ENCODE results near the gene ERI3. TPM values are rescaled to one million over a fixed set of nuclear protein-coding genes. Genes with fewer than 3 reads are reported as not detected.
A peak's percentile ranks its signal among the peaks of the same experiment; 100 is the strongest.

Gene ERI3
- total and polyA plus RNA-seq, 2 experiments from 2014 or later, result 59.4 to 93.2 TPM

- H3K79me2 ChIP-seq, result peaks cover 16% of the 10 kb centered on the region
- no peak for DNase-seq (ENCODE audit: low spot score)
- no peaks in the 10 kb centered on the region for H3K27me3 ChIP-seq
- no peak overlapping the region for H3K27ac ChIP-seq
- WGBS (ENCODE audit: low lambda C conversion rate, missing lambda C conversion rate), result 97% methylated on average over 2 of the region's 2 CpGs
- no peaks in the 10 kb centered on the region for H3K9me2 ChIP-seq (replicated peaks; ENCODE audit: insufficient read depth)
- H4K20me1 ChIP-seq (ENCODE audit: insufficient read depth, poor library complexity, severe bottlenecking), result no peaks in the 10 kb centered on the region
- H3K36me3 ChIP-seq (replicated peaks; ENCODE audit: insufficient read depth, low read depth), result no peaks in the 10 kb centered on the region
- no peak overlapping the region for H2AFZ ChIP-seq
- no peak overlapping the region for H3K4me3 ChIP-seq
- no peak overlapping the region for H3K4me2 ChIP-seq
- H3K4me1 ChIP-seq (ENCODE audit: insufficient read depth), result peaks cover 23% of the 10 kb centered on the region
- no peaks in the 10 kb centered on the region for H3K9me3 ChIP-seq (ENCODE audit: low read depth)
- TF ChIP-seq EZH2 (IDR thresholded peaks at IDR 0.05; ENCODE audit: borderline replicate concordance), result no peak
- no peak for TF ChIP-seq EZH2phosphoT487 (IDR thresholded peaks at IDR 0.05; ENCODE audit: low read depth, severe bottlenecking, unreplicated experiment)
- TF ChIP-seq, protein P1, sequence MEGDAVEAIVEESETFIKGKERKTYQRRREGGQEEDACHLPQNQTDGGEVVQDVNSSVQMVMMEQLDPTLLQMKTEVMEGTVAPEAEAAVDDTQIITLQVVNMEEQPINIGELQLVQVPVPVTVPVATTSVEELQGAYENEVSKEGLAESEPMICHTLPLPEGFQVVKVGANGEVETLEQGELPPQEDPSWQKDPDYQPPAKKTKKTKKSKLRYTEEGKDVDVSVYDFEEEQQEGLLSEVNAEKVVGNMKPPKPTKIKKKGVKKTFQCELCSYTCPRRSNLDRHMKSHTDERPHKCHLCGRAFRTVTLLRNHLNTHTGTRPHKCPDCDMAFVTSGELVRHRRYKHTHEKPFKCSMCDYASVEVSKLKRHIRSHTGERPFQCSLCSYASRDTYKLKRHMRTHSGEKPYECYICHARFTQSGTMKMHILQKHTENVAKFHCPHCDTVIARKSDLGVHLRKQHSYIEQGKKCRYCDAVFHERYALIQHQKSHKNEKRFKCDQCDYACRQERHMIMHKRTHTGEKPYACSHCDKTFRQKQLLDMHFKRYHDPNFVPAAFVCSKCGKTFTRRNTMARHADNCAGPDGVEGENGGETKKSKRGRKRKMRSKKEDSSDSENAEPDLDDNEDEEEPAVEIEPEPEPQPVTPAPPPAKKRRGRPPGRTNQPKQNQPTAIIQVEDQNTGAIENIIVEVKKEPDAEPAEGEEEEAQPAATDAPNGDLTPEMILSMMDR (IDR thresholded peaks at IDR 0.05; ENCODE audit: poor library complexity), result no peak
These were observed 24.1 kb downstream of the ERI3 start for GRCh38 chr1:44330935-44331334.

- no peak for DNase-seq (ENCODE audit: low spot score)
- peaks cover 15% of the 10 kb centered on the region for H3K79me2 ChIP-seq
- H2AFZ ChIP-seq, result no peak overlapping the region
- no peaks in the 10 kb centered on the region for H3K9me3 ChIP-seq (ENCODE audit: low read depth)
- H3K4me3 ChIP-seq, result no peak overlapping the region
- TF ChIP-seq EZH2 (IDR thresholded peaks at IDR 0.05; ENCODE audit: borderline replicate concordance) (no peak), EZH2phosphoT487 (IDR thresholded peaks at IDR 0.05; ENCODE audit: low read depth, severe bottlenecking, unreplicated experiment) (no peak)
- TF ChIP-seq, protein P1 (IDR thresholded peaks at IDR 0.05; ENCODE audit: poor library complexity), result no peak
- no peaks in the 10 kb centered on the region for H4K20me1 ChIP-seq (ENCODE audit: insufficient read depth, poor library complexity, severe bottlenecking)
- H3K36me3 ChIP-seq (replicated peaks; ENCODE audit: insufficient read depth, low read depth), result no peaks in the 10 kb centered on the region
- peak overlapping the region; percentile 64 for H3K27ac ChIP-seq
- H3K4me2 ChIP-seq, result peak overlapping the region; percentile 48
- H3K9me2 ChIP-seq (replicated peaks; ENCODE audit: insufficient read depth), result no peaks in the 10 kb centered on the region
- peaks cover 23% of the 10 kb centered on the region for H3K4me1 ChIP-seq (ENCODE audit: insufficient read depth)
- no peaks in the 10 kb centered on the region for H3K27me3 ChIP-seq
- 79% methylated on average over 5 of the region's 5 CpGs for WGBS (ENCODE audit: low lambda C conversion rate, missing lambda C conversion rate)
These were observed 26.2 kb downstream of the ERI3 start for GRCh38 chr1:44328671-44329416.

- Histone ChIP-seq H3K4me1 (ENCODE audit: insufficient read depth) (peaks cover 23% of the 10 kb centered on the region), H3K36me3 (replicated peaks; ENCODE audit: insufficient read depth, low read depth) (no peaks in the 10 kb centered on the region), H3K9me3 (ENCODE audit: low read depth) (no peaks in the 10 kb centered on the region), H3K27ac (peak overlapping the region; percentile 64), H3K4me2 (peak overlapping the region; percentile 48), H3K79me2 (peaks cover 19% of the 10 kb centered on the region), H2AFZ (no peak overlapping the region), H3K9me2 (replicated peaks; ENCODE audit: insufficient read depth) (no peaks in the 10 kb centered on the region), H3K27me3 (no peaks in the 10 kb centered on the region), H3K4me3 (no peak overlapping the region), H4K20me1 (ENCODE audit: insufficient read depth, poor library complexity, severe bottlenecking) (no peaks in the 10 kb centered on the region)
- TF ChIP-seq EZH2phosphoT487 (IDR thresholded peaks at IDR 0.05; ENCODE audit: low read depth, severe bottlenecking, unreplicated experiment) (no peak), EZH2 (IDR thresholded peaks at IDR 0.05; ENCODE audit: borderline replicate concordance) (no peak)
- TF ChIP-seq, protein P1 (IDR thresholded peaks at IDR 0.05; ENCODE audit: poor library complexity), result no peak
- 65% methylated on average over 8 of the region's 8 CpGs for WGBS (ENCODE audit: low lambda C conversion rate, missing lambda C conversion rate)
- peak; percentile 89 for DNase-seq (ENCODE audit: low spot score)
These were observed 27.2 kb downstream of the ERI3 start for GRCh38 chr1:44327679-44328491.
